ENCODE results near the gene CD46. TPM values are rescaled to one million over a fixed set of nuclear protein-coding genes. Genes with fewer than 3 reads are reported as not detected.

The CD46 gene
- total RNA-seq, 1 donor from 2014 or later = 64.5 TPM

DNA sequence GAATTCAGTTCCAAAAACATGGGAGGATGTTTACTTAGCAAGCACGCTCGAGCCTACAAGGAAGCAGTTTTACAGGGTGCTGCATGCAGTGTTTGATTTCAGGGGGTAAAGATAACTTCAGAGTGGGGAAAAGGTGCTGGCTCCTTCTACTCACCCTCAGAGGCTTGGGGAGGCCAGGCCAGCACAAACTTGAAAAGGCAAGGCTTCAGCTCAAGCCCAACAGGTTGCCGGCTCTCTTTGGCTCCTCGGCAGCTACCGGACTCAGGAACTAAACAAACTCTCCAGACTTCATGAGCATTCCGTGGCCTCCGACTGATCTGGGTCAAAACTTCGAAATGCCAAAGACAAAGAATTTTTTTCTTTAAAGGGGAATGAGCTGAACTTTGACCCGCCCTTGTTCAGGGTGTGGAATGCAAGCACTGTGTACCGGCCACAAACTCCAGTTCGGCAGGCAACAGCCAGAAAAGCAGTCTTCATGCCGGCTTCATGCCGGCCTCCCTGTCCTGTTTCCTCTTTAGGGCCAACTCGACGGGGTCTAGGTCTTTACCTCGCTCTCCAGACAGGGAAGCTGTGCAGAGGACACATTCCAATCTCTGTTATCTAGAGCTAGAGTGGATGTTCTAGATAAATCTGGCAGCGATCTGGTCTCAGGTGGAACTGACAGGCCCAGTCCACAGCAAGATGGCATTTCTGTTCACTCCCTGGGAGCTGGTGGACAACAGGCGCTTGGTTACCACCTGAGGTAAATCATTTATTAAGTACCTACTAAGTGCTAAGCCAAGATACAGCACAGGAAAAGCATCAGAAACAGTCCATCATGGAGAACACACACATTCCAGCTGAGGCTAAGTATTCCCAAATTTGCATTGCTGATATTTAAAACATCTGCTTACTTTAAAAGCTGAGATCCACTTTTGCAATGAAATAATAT, 75.0 kb downstream of the CD46 start:
- H3K27me3 ChIP-seq = no peaks in the 10 kb centered on the region
- H3K27ac ChIP-seq = peak overlapping the region; percentile 95 to 98
- no peak for DNase-seq (ENCODE audit: low spot score in 2 of 2)
- intact Hi-C loops (cut with DNase I) = no loop called here
- H3K36me3 ChIP-seq = peaks cover 0 to 5% of the 10 kb centered on the region in 2 donors
- peak overlapping the region; percentile 37 to 79 for H3K4me3 ChIP-seq
- TF ChIP-seq, protein P1, sequence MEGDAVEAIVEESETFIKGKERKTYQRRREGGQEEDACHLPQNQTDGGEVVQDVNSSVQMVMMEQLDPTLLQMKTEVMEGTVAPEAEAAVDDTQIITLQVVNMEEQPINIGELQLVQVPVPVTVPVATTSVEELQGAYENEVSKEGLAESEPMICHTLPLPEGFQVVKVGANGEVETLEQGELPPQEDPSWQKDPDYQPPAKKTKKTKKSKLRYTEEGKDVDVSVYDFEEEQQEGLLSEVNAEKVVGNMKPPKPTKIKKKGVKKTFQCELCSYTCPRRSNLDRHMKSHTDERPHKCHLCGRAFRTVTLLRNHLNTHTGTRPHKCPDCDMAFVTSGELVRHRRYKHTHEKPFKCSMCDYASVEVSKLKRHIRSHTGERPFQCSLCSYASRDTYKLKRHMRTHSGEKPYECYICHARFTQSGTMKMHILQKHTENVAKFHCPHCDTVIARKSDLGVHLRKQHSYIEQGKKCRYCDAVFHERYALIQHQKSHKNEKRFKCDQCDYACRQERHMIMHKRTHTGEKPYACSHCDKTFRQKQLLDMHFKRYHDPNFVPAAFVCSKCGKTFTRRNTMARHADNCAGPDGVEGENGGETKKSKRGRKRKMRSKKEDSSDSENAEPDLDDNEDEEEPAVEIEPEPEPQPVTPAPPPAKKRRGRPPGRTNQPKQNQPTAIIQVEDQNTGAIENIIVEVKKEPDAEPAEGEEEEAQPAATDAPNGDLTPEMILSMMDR (IDR thresholded peaks at IDR 0.05) = no peak
- H3K4me1 ChIP-seq = peaks cover 28 to 66% of the 10 kb centered on the region in 2 donors
- H3K9me3 ChIP-seq = no peaks in the 10 kb centered on the region

DNA sequence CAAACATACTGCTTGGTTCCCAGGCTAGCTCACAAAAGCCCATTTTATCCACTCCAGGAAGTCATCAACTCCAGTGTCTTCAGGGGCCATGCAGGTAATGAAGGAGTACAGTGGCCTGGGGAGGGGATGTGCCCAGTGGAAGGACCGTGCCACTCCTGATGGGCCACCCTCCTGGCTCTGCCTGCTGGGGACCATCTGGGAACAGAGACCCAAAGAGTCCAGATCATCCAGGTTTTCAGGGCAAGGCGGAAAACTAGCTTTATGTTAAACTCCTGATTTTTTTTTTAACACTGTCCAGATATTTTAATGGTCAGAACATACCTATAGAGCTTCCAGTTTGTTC, 75.6 kb downstream of the CD46 start:
- no peak for DNase-seq (ENCODE audit: low spot score in 2 of 2)
- Histone ChIP-seq H3K27ac (peak overlapping the region; percentile 95 to 98), H3K27me3 (no peaks in the 10 kb centered on the region), H3K9me3 (no peaks in the 10 kb centered on the region), H3K4me1 (peaks cover 28 to 71% of the 10 kb centered on the region in 2 donors), H3K4me3 (peak overlapping the region in 1 of 2 donors; percentile 37), H3K36me3 (no peaks in the 10 kb centered on the region)
- intact Hi-C loops (cut with DNase I) = no loop called here
- TF ChIP-seq, protein P1 (IDR thresholded peaks at IDR 0.05) = no peak

DNA sequence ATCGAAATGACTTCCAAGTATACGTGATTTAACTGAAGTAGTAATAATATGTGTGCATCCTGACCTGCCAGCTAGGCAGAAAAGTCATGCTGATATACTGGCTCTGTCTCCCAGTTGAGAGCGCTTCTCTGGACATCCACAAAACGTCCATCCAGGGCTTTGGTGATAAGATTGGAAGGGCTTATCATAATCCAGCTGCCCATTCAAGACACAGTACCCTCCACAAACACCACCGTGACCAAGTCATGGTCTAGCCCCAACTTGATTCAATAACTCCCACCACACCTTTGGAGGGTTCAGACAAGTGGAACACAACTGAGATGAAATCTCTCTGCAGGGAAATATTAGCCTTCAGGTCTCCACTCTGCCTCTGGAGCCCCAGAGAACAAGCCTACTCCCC, 76.2 kb downstream of the CD46 start:
- intact Hi-C loops (cut with DNase I) = loop anchor here (1.0 to 2.0 kb wide), 3 partner anchors 21 to 135 kb away; no protein-coding TSS in a partner anchor
- TF ChIP-seq, protein P1 (IDR thresholded peaks at IDR 0.05) = no peak
- Histone ChIP-seq H3K9me3 (no peaks in the 10 kb centered on the region), H3K4me3 (no peak overlapping the region), H3K27ac (peak overlapping the region; percentile 12 to 98), H3K4me1 (peaks cover 28 to 71% of the 10 kb centered on the region in 2 donors), H3K36me3 (no peaks in the 10 kb centered on the region), H3K27me3 (no peaks in the 10 kb centered on the region)
- no peak for DNase-seq (ENCODE audit: low spot score in 2 of 2)

DNA sequence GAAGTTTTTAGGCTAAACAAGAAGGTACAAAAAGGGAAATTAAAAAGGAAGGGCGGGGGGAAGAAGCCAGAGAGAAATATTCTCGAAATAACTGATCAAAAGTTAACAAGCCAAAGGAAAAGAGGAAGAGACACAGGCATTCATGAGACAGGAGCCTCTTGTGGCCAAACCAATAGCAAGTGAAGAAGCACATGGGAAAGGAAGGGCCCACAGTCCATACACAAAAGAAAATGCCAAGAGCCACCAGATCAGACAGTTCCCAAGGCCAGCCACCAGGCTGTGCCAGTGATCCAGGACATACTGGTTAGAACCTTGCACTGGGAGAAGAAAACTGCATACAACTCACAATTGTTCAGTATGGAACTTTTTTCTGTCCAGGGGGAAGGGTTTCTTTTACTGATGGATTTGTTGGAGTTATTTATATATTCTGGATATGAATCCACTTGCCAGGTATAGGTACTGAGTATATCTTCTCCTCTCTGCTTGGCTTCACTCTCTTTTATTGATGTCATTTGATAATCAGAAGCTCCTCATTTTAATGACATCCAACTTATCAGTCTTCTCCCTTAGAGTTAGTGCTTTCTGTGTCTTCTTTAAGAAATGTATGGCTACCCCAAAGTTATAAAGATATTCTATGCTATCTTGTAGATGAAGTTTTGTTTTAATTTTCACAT, 76.8 kb downstream of the CD46 start:
- Histone ChIP-seq H3K9me3 (no peaks in the 10 kb centered on the region), H3K27ac (peak overlapping the region; percentile 12 to 98), H3K4me1 (peaks cover 28 to 71% of the 10 kb centered on the region in 2 donors), H3K36me3 (no peaks in the 10 kb centered on the region), H3K4me3 (no peak overlapping the region), H3K27me3 (no peaks in the 10 kb centered on the region)
- TF ChIP-seq, protein P1 (IDR thresholded peaks at IDR 0.05) = peak; percentile 84 to 93 (median 88)
- DNase-seq (ENCODE audit: low spot score in 2 of 2) = peak in 1 of 2 donors; percentile 91
- intact Hi-C loops (cut with DNase I) = loop anchor here (1.0 to 2.0 kb wide), 3 partner anchors 20 to 135 kb away; no protein-coding TSS in a partner anchor

DNA sequence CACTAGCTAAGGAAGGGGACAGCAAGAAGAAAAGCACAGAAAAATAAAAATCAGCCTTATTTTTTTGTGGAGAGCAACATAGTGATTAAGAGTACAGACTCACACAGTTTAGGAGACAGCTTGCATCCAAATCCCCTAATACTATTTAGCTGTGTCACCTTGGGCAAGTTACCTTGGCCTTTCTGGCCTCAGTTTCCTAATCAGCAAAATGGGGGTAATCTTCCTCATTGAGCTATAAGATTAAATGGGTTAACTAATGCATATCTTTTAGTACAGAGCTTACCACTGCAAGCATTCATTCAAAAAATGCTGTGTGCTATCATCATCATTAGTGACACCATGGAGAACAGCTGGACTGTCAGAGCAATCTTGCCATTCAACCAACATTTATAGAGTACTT, 77.7 kb downstream of the CD46 start:
- Histone ChIP-seq H3K4me1 (peaks cover 23 to 65% of the 10 kb centered on the region in 2 donors), H3K27me3 (no peaks in the 10 kb centered on the region), H3K4me3 (no peak overlapping the region), H3K27ac (peak overlapping the region; percentile 73 to 98), H3K9me3 (no peaks in the 10 kb centered on the region), H3K36me3 (no peaks in the 10 kb centered on the region)
- DNase-seq (ENCODE audit: low spot score in 2 of 2) = no peak
- intact Hi-C loops (cut with DNase I) = loop anchor here (2.0 kb wide), 1 partner anchor 19 kb away; no protein-coding TSS in a partner anchor
- TF ChIP-seq, protein P1 (IDR thresholded peaks at IDR 0.05) = no peak

Measured in ascending aorta (tissue), 2 donors.